A673 (cell line): Measurements from ENCODE around the gene VPS13D.

ENCODE experiments used
- CTCF ChIP-seq: fragments of 300-800, 200-600 bp; sonication (generic); conservative IDR thresholded peaks from 2 replicates; pipeline ENCODE4 v1.5.1; 2017; ENCODE audit warnings: low read depth, mild to moderate bottlenecking, antibody characterized with exemption, low read length, moderate library complexity, mixed read lengths
- EZH2 ChIP-seq: fragments of 200-600 bp; sonication (generic); IDR thresholded peaks from 2 replicates; pipeline ENCODE4 v1.6.1; 2017; ENCODE audit warnings: borderline replicate concordance, low read depth, mild to moderate bottlenecking, mixed read lengths, antibody characterized with exemption, low read length; ENCODE audit not compliant: poor library complexity, severe bottlenecking

DNA sequence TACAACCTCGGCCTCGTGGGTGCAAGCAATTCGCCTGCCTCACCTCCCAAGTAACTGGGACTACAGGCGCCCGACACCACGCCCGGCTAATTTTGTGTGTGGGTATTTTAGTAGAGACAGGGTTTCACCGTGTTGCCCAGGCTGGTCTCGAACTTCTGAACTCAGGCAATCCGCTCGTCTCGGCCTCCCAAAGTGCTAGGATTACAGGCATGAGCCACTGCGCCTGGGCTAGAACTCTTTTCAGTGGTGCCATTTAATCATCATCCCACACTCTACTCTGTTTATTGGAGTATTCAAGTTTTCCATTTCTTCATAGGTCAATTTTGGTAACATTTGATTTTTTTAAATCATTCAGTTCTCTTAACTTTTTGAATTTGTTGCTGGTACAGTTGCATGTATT is 286.9 kb downstream of the VPS13D start:
- no peak for TF ChIP-seq CTCF
- no peak for TF ChIP-seq EZH2
